ENCODE results near the gene TBC1D14. TPM values are rescaled to one million over a fixed set of nuclear protein-coding genes. Genes with fewer than 3 reads are reported as not detected.

The TBC1D14 gene
- total and polyA plus RNA-seq, 9 of the 15 experiments (the other 6 are each of a cell fraction or from before 2014, with no cell fraction given) = 2.1 to 59.6 (median 44.8) TPM

DNA sequence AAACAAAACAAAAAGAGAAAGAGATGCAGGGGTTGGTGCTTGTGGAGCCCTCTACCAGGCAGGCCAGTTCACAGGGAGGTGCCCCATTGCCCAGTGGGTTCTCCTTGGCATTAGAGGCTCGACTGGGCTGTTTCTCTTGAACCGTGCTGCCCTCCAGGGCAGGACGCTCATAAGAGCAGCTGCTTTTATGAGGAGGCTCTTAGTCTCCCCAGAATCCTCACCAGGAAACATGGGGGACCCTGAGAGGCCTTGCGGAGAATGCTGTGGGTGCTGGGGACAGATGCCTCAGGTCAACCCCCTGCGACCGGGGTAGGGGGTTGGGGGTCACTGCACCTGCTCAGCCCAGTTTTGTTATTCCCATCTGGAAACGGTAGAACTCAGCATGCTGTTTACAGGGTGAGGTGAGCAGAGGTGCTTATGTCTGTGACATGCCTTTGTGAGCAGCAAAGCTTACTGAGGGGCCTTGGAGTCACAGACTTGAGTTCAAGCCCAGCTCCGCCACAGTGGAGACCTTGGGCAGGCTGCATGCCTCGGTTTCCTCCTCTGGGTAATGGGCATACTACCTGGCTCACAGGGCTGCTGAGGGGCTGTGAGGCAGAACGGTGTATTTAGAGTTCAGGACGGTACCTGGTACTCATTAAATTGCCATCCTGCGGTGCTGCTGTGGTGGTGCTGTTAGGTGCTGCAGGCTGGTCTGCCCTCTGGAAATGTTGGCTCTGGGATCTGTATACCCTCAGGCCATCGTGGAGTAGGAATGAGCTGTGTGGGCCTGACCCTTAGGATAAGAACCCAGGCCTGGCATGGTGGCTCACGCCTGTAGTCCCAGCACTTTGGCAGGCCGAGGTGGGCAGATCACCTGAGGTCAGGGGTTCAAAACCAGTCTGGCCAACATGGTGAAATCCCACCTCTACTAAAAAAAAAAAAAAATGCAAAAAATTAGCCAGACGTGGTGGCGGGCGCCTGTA lies 5.7 kb downstream of the TBC1D14 start:
- Histone ChIP-seq H2AFZ (ENCODE audit: low read depth, low read length) (no peak overlapping the region), H3K79me2 (ENCODE audit: control insufficient read depth, insufficient read depth, low read length) (peaks cover 95% of the 10 kb centered on the region), H3K9me1 (ENCODE audit: control insufficient read depth, insufficient read depth, low read length) (no peaks in the 10 kb centered on the region), H3K9me3 (replicated peaks; ENCODE audit: control insufficient read depth, insufficient read depth, low read depth, low read length) (no peaks in the 10 kb centered on the region), H3K4me3 (no peak overlapping the region), H3K36me3 (ENCODE audit: control insufficient read depth, insufficient read depth, low read length) (peaks cover 37% of the 10 kb centered on the region; the same call in 2 of the 3 replicates), H3K9ac (ENCODE audit: insufficient read depth in 1 of 2, low read depth in 2 of 2, low read length in 2 of 2) (peak overlapping the region; percentile 74 to 88), H3K4me2 (ENCODE audit: insufficient read depth, low read length) (peak overlapping the region; percentile 65), H3K27me3 (ENCODE audit: control insufficient read depth in 2 of 2, insufficient read depth in 2 of 2, low read length in 2 of 2) (no peaks in the 10 kb centered on the region; a peak in 1 of 5 replicates), H4K20me1 (replicated peaks; ENCODE audit: control insufficient read depth, insufficient read depth, low read length) (no peaks in the 10 kb centered on the region), H3K4me1 (replicated peaks in 1 of 2; ENCODE audit: control insufficient read depth in 2 of 2, insufficient read depth in 2 of 2, low read length in 2 of 2) (peaks cover 69 to 72% of the 10 kb centered on the region in 2 experiments), H3K27ac (ENCODE audit: extremely low read depth, low read depth, low read length) (peak overlapping the region; percentile 97)
- intact Hi-C loops (cut with micrococcal nuclease) = loop anchor here (1.0 to 2.0 kb wide), 3 partner anchors 7 to 71 kb away; no protein-coding TSS in a partner anchor
- ChIA-PET POLR2A (interaction anchor here (0.6 to 2.8 kb wide), 5 partner anchors 9 to 153 kb away, joined by 4 to 28 read pairs (median 7); partner anchors contain the start of gene GRPEL1), CTCF (ENCODE audit: low intra/inter-chr PET ratio) (no interaction called here)
- ATAC-seq (no peak), FAIRE-seq (no peak), DNase-seq (ENCODE audit: extremely low read depth in 1 of 4, low spot score in 3 of 4) (peak in 1 of 4 experiments; percentile 16)
- 67% methylated on average over 17 of the region's 18 CpGs for WGBS (ENCODE audit: insufficient coverage, low coverage, missing lambda C conversion rate)
- in situ Hi-C loops (cut with MboI) = no loop called here
- BruUV-seq (replicated peaks) = no TSS peak
- TF ChIP-seq AFF1 (IDR thresholded peaks at IDR 0.05; ENCODE audit: low read depth in 1 of 2, partially characterized antibody in 2 of 2) = no peak
- TF ChIP-seq, protein P1, sequence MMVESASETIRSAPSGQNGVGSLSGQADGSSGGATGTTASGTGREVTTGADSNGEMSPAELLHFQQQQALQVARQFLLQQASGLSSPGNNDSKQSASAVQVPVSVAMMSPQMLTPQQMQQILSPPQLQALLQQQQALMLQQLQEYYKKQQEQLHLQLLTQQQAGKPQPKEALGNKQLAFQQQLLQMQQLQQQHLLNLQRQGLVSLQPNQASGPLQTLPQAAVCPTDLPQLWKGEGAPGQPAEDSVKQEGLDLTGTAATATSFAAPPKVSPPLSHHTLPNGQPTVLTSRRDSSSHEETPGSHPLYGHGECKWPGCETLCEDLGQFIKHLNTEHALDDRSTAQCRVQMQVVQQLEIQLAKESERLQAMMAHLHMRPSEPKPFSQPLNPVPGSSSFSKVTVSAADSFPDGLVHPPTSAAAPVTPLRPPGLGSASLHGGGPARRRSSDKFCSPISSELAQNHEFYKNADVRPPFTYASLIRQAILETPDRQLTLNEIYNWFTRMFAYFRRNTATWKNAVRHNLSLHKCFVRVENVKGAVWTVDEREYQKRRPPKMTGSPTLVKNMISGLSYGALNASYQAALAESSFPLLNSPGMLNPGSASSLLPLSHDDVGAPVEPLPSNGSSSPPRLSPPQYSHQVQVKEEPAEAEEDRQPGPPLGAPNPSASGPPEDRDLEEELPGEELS (CRISPR knock-in tag; IDR thresholded peaks at IDR 0.05; ENCODE audit: borderline replicate concordance) = no peak
- peak; percentile 43; the same call in 1 of the 2 replicates for TF ChIP-seq CXXC5 (CRISPR knock-in tag; IDR thresholded peaks at IDR 0.05)
- peak; percentile 35; the same call in 1 of the 2 replicates for TF ChIP-seq POLR2G (IDR thresholded peaks at IDR 0.05; ENCODE audit: low read depth, low read length)
- TF ChIP-seq ZNF57 (CRISPR knock-in tag; IDR thresholded peaks at IDR 0.05) = no peak
- TF ChIP-seq TFE3 (CRISPR knock-in tag; IDR thresholded peaks at IDR 0.05) = no peak
- no peak for TF ChIP-seq SRSF3 (IDR thresholded peaks at IDR 0.05; ENCODE audit: insufficient read depth, low read length)
- TF ChIP-seq RBFOX2 (IDR thresholded peaks at IDR 0.05; ENCODE audit: low read depth, low read length) = peak; percentile 39; the same call in 1 of the 2 replicates
- no peak for TF ChIP-seq SAFB2 (IDR thresholded peaks at IDR 0.05; ENCODE audit: borderline replicate concordance, low read depth, low read length, severe bottlenecking)

Measured in K562 (cell line).